ENCODE data around the gene GMPPB.

Gene GMPPB

GRCh38 chr3:49747792-49748480 lies 24.2 kb upstream of the GMPPB start:
- H3K9ac ChIP-seq (ENCODE audit: low read depth, low read length): no peak overlapping the region
- no peaks in the 10 kb centered on the region for H3K9me3 ChIP-seq (ENCODE audit: control insufficient read depth, insufficient read depth, low read length)
- peaks cover 8% of the 10 kb centered on the region; the same call in 1 of the 2 replicates for H3K4me1 ChIP-seq (ENCODE audit: insufficient read depth, low read length)
- no peaks in the 10 kb centered on the region for H3K36me3 ChIP-seq (ENCODE audit: insufficient read depth, low read length)

GRCh38 chr3:49745986-49746385 lies 22.2 kb upstream of the GMPPB start:
- Histone ChIP-seq H3K4me1 (ENCODE audit: insufficient read depth, low read length) (peaks cover 8% of the 10 kb centered on the region; the same call in 1 of the 2 replicates), H3K36me3 (ENCODE audit: insufficient read depth, low read length) (no peaks in the 10 kb centered on the region), H3K9me3 (ENCODE audit: control insufficient read depth, insufficient read depth, low read length) (no peaks in the 10 kb centered on the region), H3K9ac (ENCODE audit: low read depth, low read length) (no peak overlapping the region)

- H3K9ac ChIP-seq (ENCODE audit: low read depth, low read length): no peak overlapping the region
- no peaks in the 10 kb centered on the region for H3K4me1 ChIP-seq (ENCODE audit: insufficient read depth, low read length)
- peaks cover 10% of the 10 kb centered on the region; the same call in 1 of the 2 replicates for H3K36me3 ChIP-seq (ENCODE audit: insufficient read depth, low read length)
- H3K9me3 ChIP-seq (ENCODE audit: control insufficient read depth, insufficient read depth, low read length): no peaks in the 10 kb centered on the region
Measured at GRCh38 chr3:49740427-49740826, 16.7 kb upstream of the GMPPB start.

GRCh38 chr3:49738067-49738713 lies 14.4 kb upstream of the GMPPB start:
- Histone ChIP-seq H3K36me3 (ENCODE audit: insufficient read depth, low read length) (peaks cover 19% of the 10 kb centered on the region), H3K9ac (ENCODE audit: low read depth, low read length) (no peak overlapping the region)

GRCh38 chr3:49734752-49735151 lies 11.0 kb upstream of the GMPPB start:
- Histone ChIP-seq H3K9ac (ENCODE audit: low read depth, low read length) (no peak overlapping the region), H3K36me3 (ENCODE audit: insufficient read depth, low read length) (peaks cover 30% of the 10 kb centered on the region), H3K4me1 (ENCODE audit: insufficient read depth, low read length) (no peaks in the 10 kb centered on the region), H3K9me3 (ENCODE audit: control insufficient read depth, insufficient read depth, low read length) (no peaks in the 10 kb centered on the region)

More at GRCh38 chr3:49738067-49738713, 14.4 kb upstream of the GMPPB start:
- no peaks in the 10 kb centered on the region for H3K9me3 ChIP-seq (ENCODE audit: control insufficient read depth, insufficient read depth, low read length)
- H3K4me1 ChIP-seq (ENCODE audit: insufficient read depth, low read length): no peaks in the 10 kb centered on the region

- H3K36me3 ChIP-seq (ENCODE audit: insufficient read depth, low read length): peaks cover 30% of the 10 kb centered on the region
Measured at GRCh38 chr3:49733551-49733950, 9.8 kb upstream of the GMPPB start.

GRCh38 chr3:49732597-49732996 lies 8.8 kb upstream of the GMPPB start:
- no peaks in the 10 kb centered on the region for H3K4me1 ChIP-seq (ENCODE audit: insufficient read depth, low read length)
- H3K9me3 ChIP-seq (ENCODE audit: control insufficient read depth, insufficient read depth, low read length): no peaks in the 10 kb centered on the region
- no peak overlapping the region for H3K9ac ChIP-seq (ENCODE audit: low read depth, low read length)
- H3K36me3 ChIP-seq (ENCODE audit: insufficient read depth, low read length): peaks cover 30% of the 10 kb centered on the region

More at GRCh38 chr3:49733551-49733950, 9.8 kb upstream of the GMPPB start:
- no peak overlapping the region for H3K9ac ChIP-seq (ENCODE audit: low read depth, low read length)
- H3K9me3 ChIP-seq (ENCODE audit: control insufficient read depth, insufficient read depth, low read length): no peaks in the 10 kb centered on the region
- H3K4me1 ChIP-seq (ENCODE audit: insufficient read depth, low read length): no peaks in the 10 kb centered on the region

- no peaks in the 10 kb centered on the region for H3K9me3 ChIP-seq (ENCODE audit: control insufficient read depth, insufficient read depth, low read length)
- H3K9ac ChIP-seq (ENCODE audit: low read depth, low read length): no peak overlapping the region
- H3K36me3 ChIP-seq (ENCODE audit: insufficient read depth, low read length): peaks cover 22% of the 10 kb centered on the region
- no peaks in the 10 kb centered on the region for H3K4me1 ChIP-seq (ENCODE audit: insufficient read depth, low read length)
Measured at GRCh38 chr3:49729966-49730609, 6.3 kb upstream of the GMPPB start.

- H3K36me3 ChIP-seq (ENCODE audit: insufficient read depth, low read length): peaks cover 16% of the 10 kb centered on the region
- no peaks in the 10 kb centered on the region for H3K9me3 ChIP-seq (ENCODE audit: control insufficient read depth, insufficient read depth, low read length)
- H3K4me1 ChIP-seq (ENCODE audit: insufficient read depth, low read length): no peaks in the 10 kb centered on the region; the same call in 1 of the 2 replicates
- H3K9ac ChIP-seq (ENCODE audit: low read depth, low read length): no peak overlapping the region
Measured at GRCh38 chr3:49727924-49728361, 4.2 kb upstream of the GMPPB start.

GRCh38 chr3:49727154-49727923 lies 3.6 kb upstream of the GMPPB start:
- H3K36me3 ChIP-seq (ENCODE audit: insufficient read depth, low read length): peaks cover 12% of the 10 kb centered on the region
- H3K9me3 ChIP-seq (ENCODE audit: control insufficient read depth, insufficient read depth, low read length): no peaks in the 10 kb centered on the region
- no peak overlapping the region for H3K9ac ChIP-seq (ENCODE audit: low read depth, low read length)
- no peaks in the 10 kb centered on the region; the same call in 1 of the 2 replicates for H3K4me1 ChIP-seq (ENCODE audit: insufficient read depth, low read length)

GRCh38 chr3:49725906-49726681 lies 2.3 kb upstream of the GMPPB start:
- Histone ChIP-seq H3K4me1 (ENCODE audit: insufficient read depth, low read length) (no peaks in the 10 kb centered on the region; the same call in 1 of the 2 replicates), H3K9ac (ENCODE audit: low read depth, low read length) (no peak overlapping the region), H3K36me3 (ENCODE audit: insufficient read depth, low read length) (peaks cover 5% of the 10 kb centered on the region; the same call in 1 of the 2 replicates), H3K9me3 (ENCODE audit: control insufficient read depth, insufficient read depth, low read length) (no peaks in the 10 kb centered on the region)

- H3K9me3 ChIP-seq (ENCODE audit: control insufficient read depth, insufficient read depth, low read length): no peaks in the 10 kb centered on the region
- no peaks in the 10 kb centered on the region; the same call in 1 of the 2 replicates for H3K4me1 ChIP-seq (ENCODE audit: insufficient read depth, low read length)
- H3K9ac ChIP-seq (ENCODE audit: low read depth, low read length): peak overlapping the region; percentile 82
- peaks cover 5% of the 10 kb centered on the region; the same call in 1 of the 2 replicates for H3K36me3 ChIP-seq (ENCODE audit: insufficient read depth, low read length)
Measured at GRCh38 chr3:49724586-49724985, 835 bp upstream of the GMPPB start.

- H3K4me1 ChIP-seq (ENCODE audit: insufficient read depth, low read length): no peaks in the 10 kb centered on the region; the same call in 1 of the 2 replicates
- peaks cover 5% of the 10 kb centered on the region; the same call in 1 of the 2 replicates for H3K36me3 ChIP-seq (ENCODE audit: insufficient read depth, low read length)
- no peaks in the 10 kb centered on the region for H3K9me3 ChIP-seq (ENCODE audit: control insufficient read depth, insufficient read depth, low read length)
- H3K9ac ChIP-seq (ENCODE audit: low read depth, low read length): peak overlapping the region; percentile 96
Measured at GRCh38 chr3:49723296-49723627, 489 bp downstream of the GMPPB start.
